Measurements from ENCODE around the gene PPP1R1B. TPM values are rescaled to one million over a fixed set of nuclear protein-coding genes. Genes with fewer than 3 reads are reported as not detected.
A peak's percentile ranks its signal among the peaks of the same experiment; 100 is the strongest.

Gene PPP1R1B
- total and polyA plus RNA-seq, 3 donors from 2014 or later, result 22.4 to 63.1 (median 24.3) TPM

- 9 to 16% methylated on average over 17 to 22 of the region's 22 CpGs for WGBS, 2 donors
- intact Hi-C loops (cut with DNase I; ENCODE audit: low total_unique reads), result no loop called here
- Histone ChIP-seq H3K27me3 (no peaks in the 10 kb centered on the region), H3K27ac (no peak overlapping the region), H3K36me3 (ENCODE audit: low read depth, missing control alignments) (no peaks in the 10 kb centered on the region), H3K4me3 (no peak overlapping the region), H3K4me1 (peaks cover 4% of the 10 kb centered on the region), H3K9me3 (no peaks in the 10 kb centered on the region)
- no peak for DNase-seq
- no peak for TF ChIP-seq POLR2A (IDR thresholded peaks at IDR 0.05)
- no peak for TF ChIP-seq CTCF (IDR thresholded peaks at IDR 0.05)
These were observed 29.2 kb upstream of the PPP1R1B start for GRCh38 chr17:39597372-39598046.

- Histone ChIP-seq H3K27ac (no peak overlapping the region), H3K4me1 (peaks cover 4% of the 10 kb centered on the region), H3K4me3 (no peak overlapping the region), H3K9me3 (no peaks in the 10 kb centered on the region), H3K36me3 (ENCODE audit: low read depth, missing control alignments) (no peaks in the 10 kb centered on the region), H3K27me3 (no peaks in the 10 kb centered on the region)
- 8 to 11% methylated on average over 12 to 13 of the region's 13 CpGs for WGBS, 2 donors
- no peak for DNase-seq
- TF ChIP-seq CTCF (IDR thresholded peaks at IDR 0.05) (no peak), POLR2A (IDR thresholded peaks at IDR 0.05) (no peak)
- intact Hi-C loops (cut with DNase I; ENCODE audit: low total_unique reads), result no loop called here
These were observed 28.7 kb upstream of the PPP1R1B start for GRCh38 chr17:39598047-39598481.

GRCh38 chr17:39598630-39599003, 28.1 kb upstream of the PPP1R1B start:
- intact Hi-C loops (cut with DNase I; ENCODE audit: low total_unique reads), result no loop called here

GRCh38 chr17:39599004-39599664, 27.6 kb upstream of the PPP1R1B start:
- no peak for DNase-seq
- intact Hi-C loops (cut with DNase I; ENCODE audit: low total_unique reads), result no loop called here
- TF ChIP-seq POLR2A (IDR thresholded peaks at IDR 0.05) (no peak), CTCF (IDR thresholded peaks at IDR 0.05) (no peak)
- Histone ChIP-seq H3K36me3 (ENCODE audit: low read depth, missing control alignments) (no peaks in the 10 kb centered on the region), H3K27me3 (no peaks in the 10 kb centered on the region), H3K4me3 (peak overlapping the region in 1 of 2 donors; percentile 11), H3K27ac (no peak overlapping the region), H3K9me3 (no peaks in the 10 kb centered on the region), H3K4me1 (peaks cover 4% of the 10 kb centered on the region)
- WGBS, 2 donors, result 5% methylated on average over 32 to 36 of the region's 36 CpGs

More at GRCh38 chr17:39598630-39599003, 28.1 kb upstream of the PPP1R1B start:
- Histone ChIP-seq H3K4me1 (peaks cover 4% of the 10 kb centered on the region), H3K36me3 (ENCODE audit: low read depth, missing control alignments) (no peaks in the 10 kb centered on the region), H3K27ac (no peak overlapping the region), H3K27me3 (no peaks in the 10 kb centered on the region), H3K9me3 (no peaks in the 10 kb centered on the region), H3K4me3 (no peak overlapping the region)
- DNase-seq, result no peak
- no peak for TF ChIP-seq POLR2A (IDR thresholded peaks at IDR 0.05)
- no peak for TF ChIP-seq CTCF (IDR thresholded peaks at IDR 0.05)
- WGBS, 2 donors, result 3 to 5% methylated on average over 17 of the region's 17 CpGs

Data from testis (tissue), 3 donors.